ENCODE data around the gene RNF14.
A peak's percentile ranks its signal among the peaks of the same experiment; 100 is the strongest.

GRCh38 chr5:142011572-142012185 is 42.8 kb downstream of the RNF14 start:
- TF ChIP-seq ZFHX2 (tag by site-specific recombination; conservative IDR thresholded peaks at IDR 0.05) = peak; percentile 57
- TF ChIP-seq ZNF239 (tag by site-specific recombination; IDR thresholded peaks at IDR 0.05) = no peak
- TF ChIP-seq ZBTB7A (tag by site-specific recombination; IDR thresholded peaks at IDR 0.05; ENCODE audit: low read depth) = no peak
- TF ChIP-seq ZNF23 (tag by site-specific recombination; IDR thresholded peaks at IDR 0.05; ENCODE audit: borderline replicate concordance) = no peak
- no peak for TF ChIP-seq ZNF544 (tag by site-specific recombination; IDR thresholded peaks at IDR 0.05)
- TF ChIP-seq CTCF (tag by site-specific recombination; IDR thresholded peaks at IDR 0.05) = no peak
- no peak for TF ChIP-seq ZNF24 (tag by site-specific recombination; IDR thresholded peaks at IDR 0.05)
- no peak for TF ChIP-seq YY1 (tag by site-specific recombination; IDR thresholded peaks at IDR 0.05)
- no peak for TF ChIP-seq ZNF398 (tag by site-specific recombination; IDR thresholded peaks at IDR 0.05)
- TF ChIP-seq PRDM10 (tag by site-specific recombination; IDR thresholded peaks at IDR 0.05) = no peak

All from HEK293 (cell line).